ENCODE results near the gene CACNA1C.

Gene CACNA1C

DNA sequence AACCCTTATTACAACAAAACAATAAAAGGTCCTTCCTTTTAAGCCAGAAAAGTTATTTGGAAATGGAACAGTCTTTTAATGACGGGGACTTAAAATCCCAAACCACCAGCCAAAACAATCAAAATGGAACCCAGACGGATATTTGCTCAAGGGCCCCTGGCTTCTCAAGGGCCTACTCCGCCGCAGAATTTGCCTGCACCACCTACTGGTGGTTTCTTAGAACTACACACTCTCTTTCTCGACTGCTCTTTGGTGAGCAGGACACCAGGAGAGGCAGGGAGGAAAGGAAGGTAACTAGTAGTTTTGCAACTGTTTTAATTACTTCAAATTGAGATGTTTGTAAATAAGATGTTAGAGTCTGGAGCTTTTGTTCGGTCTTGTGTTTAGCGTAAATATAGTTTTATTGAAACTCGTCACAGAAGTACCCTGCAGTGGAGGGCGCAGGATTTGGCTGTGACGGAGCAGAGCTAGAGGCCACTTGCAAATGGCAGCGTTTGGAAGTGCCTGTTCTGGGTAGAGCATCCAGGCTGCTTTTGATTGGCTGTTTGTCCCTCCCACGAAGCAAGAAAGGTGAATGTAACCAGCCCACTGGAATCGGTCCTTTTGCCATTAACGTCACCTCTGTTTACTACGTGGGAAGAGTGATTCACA, 238.5 kb downstream of the CACNA1C start:
- DNase-seq (ENCODE audit: low spot score): peak; percentile 53
- ChIA-PET CTCF (interaction anchor here (0.6 to 1.4 kb wide), 7 partner anchors 9 to 552 kb away, joined by 3 to 5 read pairs (median 3); no protein-coding TSS in a partner anchor), POLR2A (ENCODE audit: low non-redundant PET) (no interaction called here)
- TF ChIP-seq, protein P1, sequence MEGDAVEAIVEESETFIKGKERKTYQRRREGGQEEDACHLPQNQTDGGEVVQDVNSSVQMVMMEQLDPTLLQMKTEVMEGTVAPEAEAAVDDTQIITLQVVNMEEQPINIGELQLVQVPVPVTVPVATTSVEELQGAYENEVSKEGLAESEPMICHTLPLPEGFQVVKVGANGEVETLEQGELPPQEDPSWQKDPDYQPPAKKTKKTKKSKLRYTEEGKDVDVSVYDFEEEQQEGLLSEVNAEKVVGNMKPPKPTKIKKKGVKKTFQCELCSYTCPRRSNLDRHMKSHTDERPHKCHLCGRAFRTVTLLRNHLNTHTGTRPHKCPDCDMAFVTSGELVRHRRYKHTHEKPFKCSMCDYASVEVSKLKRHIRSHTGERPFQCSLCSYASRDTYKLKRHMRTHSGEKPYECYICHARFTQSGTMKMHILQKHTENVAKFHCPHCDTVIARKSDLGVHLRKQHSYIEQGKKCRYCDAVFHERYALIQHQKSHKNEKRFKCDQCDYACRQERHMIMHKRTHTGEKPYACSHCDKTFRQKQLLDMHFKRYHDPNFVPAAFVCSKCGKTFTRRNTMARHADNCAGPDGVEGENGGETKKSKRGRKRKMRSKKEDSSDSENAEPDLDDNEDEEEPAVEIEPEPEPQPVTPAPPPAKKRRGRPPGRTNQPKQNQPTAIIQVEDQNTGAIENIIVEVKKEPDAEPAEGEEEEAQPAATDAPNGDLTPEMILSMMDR (conservative IDR thresholded peaks at IDR 0.05; ENCODE audit: low read depth): peak; percentile 35
- no peak overlapping the region for H3K27ac ChIP-seq

DNA sequence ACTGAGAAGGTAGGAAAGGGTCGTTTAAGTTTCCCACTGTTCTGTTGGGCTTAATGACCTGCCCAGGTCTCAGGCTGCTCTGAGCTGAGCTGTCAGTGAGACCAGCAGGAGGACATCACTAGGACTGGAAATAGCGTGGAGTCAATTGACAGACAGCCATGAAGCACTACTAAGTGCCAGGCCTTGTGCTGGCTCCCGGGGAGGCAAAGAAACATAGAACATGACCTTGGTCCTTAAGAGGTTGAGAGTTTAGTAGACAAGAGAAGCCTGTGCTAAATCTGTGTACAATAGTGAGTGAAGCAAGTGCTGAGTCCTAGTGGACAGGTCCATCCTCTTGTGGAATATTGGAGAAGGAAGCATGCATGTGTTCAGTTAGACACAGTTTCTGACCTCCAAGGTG, 239.2 kb downstream of the CACNA1C start:
- POLR2A ChIA-PET (ENCODE audit: low non-redundant PET): no interaction called here
- CTCF ChIA-PET: interaction anchor here (0.7 to 1.0 kb wide), 2 partner anchors 9 to 13 kb away, joined by 3 read pairs; no protein-coding TSS in a partner anchor
- no peak overlapping the region for H3K27ac ChIP-seq
- TF ChIP-seq, protein P1 (conservative IDR thresholded peaks at IDR 0.05; ENCODE audit: low read depth): no peak
- no peak for DNase-seq (ENCODE audit: low spot score)

DNA sequence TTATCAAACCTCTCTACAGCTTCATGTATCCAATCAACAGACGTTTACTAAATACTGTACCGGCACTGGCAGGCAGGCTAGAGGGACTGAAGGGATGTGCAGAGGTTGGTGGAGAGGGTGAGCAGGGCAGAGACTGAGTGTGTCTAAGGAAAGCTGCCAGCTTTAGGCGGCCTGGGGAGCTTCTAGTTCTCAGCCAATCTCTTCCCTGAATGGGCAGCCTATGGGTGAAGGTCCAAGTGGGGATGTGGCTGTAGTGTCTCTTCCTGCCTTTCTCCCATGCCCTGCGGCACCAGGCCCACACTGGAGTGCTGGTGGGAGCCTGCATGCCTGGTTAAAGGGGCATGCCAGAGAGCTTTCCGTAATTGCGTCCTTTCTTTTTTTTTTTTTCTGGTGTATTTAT, 239.8 kb downstream of the CACNA1C start:
- ChIA-PET POLR2A (ENCODE audit: low non-redundant PET) (no interaction called here), CTCF (interaction anchor here (0.6 to 0.7 kb wide), 2 partner anchors 14 to 61 kb away, joined by 3 read pairs; no protein-coding TSS in a partner anchor)
- TF ChIP-seq, protein P1 (conservative IDR thresholded peaks at IDR 0.05; ENCODE audit: low read depth): no peak
- H3K27ac ChIP-seq: no peak overlapping the region
- DNase-seq (ENCODE audit: low spot score): no peak

DNA sequence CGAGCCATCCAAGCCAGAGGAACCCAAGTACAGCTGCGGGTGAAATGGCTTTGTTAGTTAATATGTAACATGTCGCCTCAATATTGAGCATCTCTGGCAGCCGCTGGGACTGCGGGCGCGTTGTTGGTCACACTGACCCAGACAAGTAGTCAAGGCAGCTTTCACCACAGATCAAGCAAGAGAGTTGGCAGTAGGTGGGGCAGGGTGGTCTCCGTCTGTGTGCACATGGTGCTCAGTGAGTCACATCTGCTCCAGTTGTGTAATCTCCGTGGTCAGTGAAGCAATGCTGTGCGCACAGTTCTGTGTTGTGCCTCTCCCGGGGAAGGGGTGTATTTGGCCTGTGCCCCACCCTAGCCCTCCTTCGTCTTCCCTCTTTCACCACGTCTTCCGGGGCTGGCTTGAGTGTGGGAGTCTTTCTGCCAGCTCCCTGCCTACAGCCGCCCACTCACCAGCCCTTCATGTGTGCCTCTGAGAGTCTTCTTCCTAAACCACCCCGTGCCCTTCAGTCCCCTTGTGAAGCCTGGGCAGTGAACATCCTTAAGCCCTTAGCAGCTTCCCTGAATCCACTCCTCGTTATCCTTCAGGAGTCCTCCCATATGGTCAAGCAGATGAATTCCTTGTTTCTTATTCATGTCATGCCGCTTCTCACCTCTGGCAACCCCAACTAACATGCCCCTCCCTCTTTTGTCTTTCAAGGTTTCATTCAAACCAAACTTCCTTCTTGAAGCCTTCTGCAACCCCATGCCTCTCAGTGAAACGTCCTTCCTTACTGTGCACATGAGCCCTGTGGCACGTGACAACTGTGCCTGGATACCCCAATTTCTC, 242.1 kb downstream of the CACNA1C start:
- TF ChIP-seq, protein P1 (conservative IDR thresholded peaks at IDR 0.05; ENCODE audit: low read depth): no peak
- DNase-seq (ENCODE audit: low spot score): no peak
- H3K27ac ChIP-seq: no peak overlapping the region
- CTCF ChIA-PET: no interaction called here
- POLR2A ChIA-PET (ENCODE audit: low non-redundant PET): no interaction called here

DNA sequence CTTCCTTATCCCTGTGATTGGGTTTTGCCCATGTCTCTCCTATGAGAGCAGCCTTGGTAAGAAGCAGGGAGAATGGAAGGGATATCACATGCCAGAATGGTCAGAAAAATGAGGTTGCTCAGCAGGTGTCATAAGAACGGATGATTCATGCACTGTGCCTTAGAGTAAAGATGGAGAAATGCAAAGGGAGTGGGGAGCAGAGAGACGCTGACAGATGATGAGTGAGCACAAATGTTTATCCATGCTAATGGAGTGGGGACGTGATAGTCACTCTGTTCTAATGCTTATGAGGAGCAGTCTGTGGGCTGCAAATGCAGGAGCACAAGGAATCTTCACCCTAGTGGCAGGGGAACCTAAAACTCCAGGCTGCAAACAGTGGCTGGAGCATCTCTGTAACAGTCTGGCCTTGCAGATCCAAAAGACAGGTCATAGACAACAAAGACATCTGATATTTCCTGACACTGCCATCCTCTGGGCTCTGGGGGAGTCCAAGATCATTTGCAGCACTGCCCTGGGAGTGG, 243.2 kb downstream of the CACNA1C start:
- DNase-seq (ENCODE audit: low spot score): no peak
- ChIA-PET CTCF (no interaction called here), POLR2A (ENCODE audit: low non-redundant PET) (no interaction called here)
- no peak overlapping the region for H3K27ac ChIP-seq
- TF ChIP-seq, protein P1 (conservative IDR thresholded peaks at IDR 0.05; ENCODE audit: low read depth): no peak

DNA sequence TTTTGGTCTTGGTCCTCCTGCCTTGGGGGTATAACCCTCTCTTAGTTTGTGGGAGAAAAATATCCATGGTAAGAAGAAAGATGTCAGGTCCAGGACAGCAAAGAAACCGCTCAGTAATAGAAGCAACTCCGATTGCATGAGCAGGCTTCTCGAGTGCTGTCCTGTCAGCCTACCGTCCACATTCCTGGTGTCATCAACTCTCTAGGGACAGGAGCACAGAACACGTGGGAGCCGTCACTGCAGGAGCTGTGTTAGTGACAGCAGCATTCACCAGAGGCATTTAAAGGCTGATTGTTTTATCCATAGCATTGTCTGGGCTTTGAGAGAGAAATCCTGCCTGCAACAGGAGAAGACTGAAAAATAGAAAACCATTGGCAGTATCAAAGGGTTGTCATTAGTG, 244.2 kb downstream of the CACNA1C start:
- POLR2A ChIA-PET (ENCODE audit: low non-redundant PET): no interaction called here
- no peak overlapping the region for H3K27ac ChIP-seq
- TF ChIP-seq, protein P1 (conservative IDR thresholded peaks at IDR 0.05; ENCODE audit: low read depth): no peak
- no peak for DNase-seq (ENCODE audit: low spot score)
- CTCF ChIA-PET: no interaction called here

Measured in RWPE1 (cell line).